ENCODE data around the gene FNDC3A.

The FNDC3A gene

GRCh38 chr13:48939728-48940127 is 36.0 kb upstream of the FNDC3A start:
- no peak for TF ChIP-seq CTCF (IDR thresholded peaks at IDR 0.05)
- H3K27ac ChIP-seq, result no peak overlapping the region
- no peaks in the 10 kb centered on the region for H3K79me2 ChIP-seq
- H3K9ac ChIP-seq, result no peak overlapping the region
- no peak overlapping the region for H3K4me2 ChIP-seq (ENCODE audit: low read length)
- H2AFZ ChIP-seq, result no peak overlapping the region
- no peaks in the 10 kb centered on the region for H3K4me1 ChIP-seq
- no peaks in the 10 kb centered on the region for H3K36me3 ChIP-seq (ENCODE audit: control insufficient read depth, insufficient read depth, low read length)
- H3K9me3 ChIP-seq (ENCODE audit: control insufficient read depth, low read length), result no peaks in the 10 kb centered on the region
- H3K27me3 ChIP-seq (ENCODE audit: control insufficient read depth, insufficient read depth, low read length), result no peaks in the 10 kb centered on the region
- H3K4me3 ChIP-seq (ENCODE audit: low read depth, low read length), result no peak overlapping the region

GRCh38 chr13:48942131-48942530 is 33.6 kb upstream of the FNDC3A start:
- H3K4me1 ChIP-seq, result no peaks in the 10 kb centered on the region
- H3K9ac ChIP-seq, result no peak overlapping the region
- TF ChIP-seq CTCF (IDR thresholded peaks at IDR 0.05), result no peak
- no peaks in the 10 kb centered on the region for H3K27me3 ChIP-seq (ENCODE audit: control insufficient read depth, insufficient read depth, low read length)
- no peak overlapping the region for H3K4me3 ChIP-seq (ENCODE audit: low read depth, low read length)
- H3K27ac ChIP-seq, result no peak overlapping the region
- no peak overlapping the region for H3K4me2 ChIP-seq (ENCODE audit: low read length)
- H3K36me3 ChIP-seq (ENCODE audit: control insufficient read depth, insufficient read depth, low read length), result no peaks in the 10 kb centered on the region
- H2AFZ ChIP-seq, result no peak overlapping the region
- H3K79me2 ChIP-seq, result no peaks in the 10 kb centered on the region
- no peaks in the 10 kb centered on the region for H3K9me3 ChIP-seq (ENCODE audit: control insufficient read depth, low read length)

- TF ChIP-seq CTCF (IDR thresholded peaks at IDR 0.05), result no peak
- Histone ChIP-seq H3K27ac (no peak overlapping the region), H3K4me1 (no peaks in the 10 kb centered on the region), H3K9me3 (ENCODE audit: control insufficient read depth, low read length) (no peaks in the 10 kb centered on the region), H3K79me2 (no peaks in the 10 kb centered on the region), H3K4me2 (ENCODE audit: low read length) (no peak overlapping the region), H3K4me3 (ENCODE audit: low read depth, low read length) (no peak overlapping the region), H3K9ac (no peak overlapping the region), H2AFZ (no peak overlapping the region), H3K27me3 (ENCODE audit: control insufficient read depth, insufficient read depth, low read length) (no peaks in the 10 kb centered on the region), H3K36me3 (ENCODE audit: control insufficient read depth, insufficient read depth, low read length) (no peaks in the 10 kb centered on the region)
Observed at GRCh38 chr13:48944221-48944620, 31.5 kb upstream of the FNDC3A start.

GRCh38 chr13:48945626-48946025 is 30.1 kb upstream of the FNDC3A start:
- Histone ChIP-seq H3K79me2 (no peaks in the 10 kb centered on the region), H3K4me1 (no peaks in the 10 kb centered on the region), H3K36me3 (ENCODE audit: control insufficient read depth, insufficient read depth, low read length) (no peaks in the 10 kb centered on the region), H3K9ac (no peak overlapping the region), H3K9me3 (ENCODE audit: control insufficient read depth, low read length) (no peaks in the 10 kb centered on the region), H3K4me3 (ENCODE audit: low read depth, low read length) (no peak overlapping the region), H3K4me2 (ENCODE audit: low read length) (no peak overlapping the region), H2AFZ (no peak overlapping the region), H3K27ac (no peak overlapping the region), H3K27me3 (ENCODE audit: control insufficient read depth, insufficient read depth, low read length) (no peaks in the 10 kb centered on the region)
- TF ChIP-seq CTCF (IDR thresholded peaks at IDR 0.05), result no peak

- H3K27ac ChIP-seq, result no peak overlapping the region
- no peak overlapping the region for H2AFZ ChIP-seq
- no peaks in the 10 kb centered on the region for H3K27me3 ChIP-seq (ENCODE audit: control insufficient read depth, insufficient read depth, low read length)
- no peaks in the 10 kb centered on the region for H3K36me3 ChIP-seq (ENCODE audit: control insufficient read depth, insufficient read depth, low read length)
- H3K4me1 ChIP-seq, result no peaks in the 10 kb centered on the region
- H3K4me2 ChIP-seq (ENCODE audit: low read length), result no peak overlapping the region
- TF ChIP-seq CTCF (IDR thresholded peaks at IDR 0.05), result no peak
- H3K9me3 ChIP-seq (ENCODE audit: control insufficient read depth, low read length), result no peaks in the 10 kb centered on the region
- H3K79me2 ChIP-seq, result no peaks in the 10 kb centered on the region
- H3K4me3 ChIP-seq (ENCODE audit: low read depth, low read length), result no peak overlapping the region
- H3K9ac ChIP-seq, result no peak overlapping the region
Observed at GRCh38 chr13:48946163-48946562, 29.5 kb upstream of the FNDC3A start.
